ENCODE data around the gene THG1L. TPM values are rescaled to one million over a fixed set of nuclear protein-coding genes. Genes with fewer than 3 reads are reported as not detected.

Gene THG1L
- 8.8 and 9.1 TPM in 2 replicates for total RNA-seq

GRCh38 chr5:157731272-157732129, at the start of gene THG1L:
THG1L (plus strand) TSS chr5:157731420; CDS start chr5:157731441, 21 bp downstream.

GRCh38 chr5:157743163-157744050, 12.2 kb downstream of the THG1L start, which contains the start of gene LSM11:
LSM11 (plus strand) TSS chr5:157743712; CDS start chr5:157743751, 39 bp downstream.

Small RNA genes within 50 kb of the gene (small RNA-seq; reads per million reads assigned to genes)
- not detected for gene AC026407.1

Other genes starting within 250 kb of the THG1L start
- 35.9 and 60.1 TPM in 2 replicates for gene ADAM19, start 155.6 kb upstream of the THG1L start, total RNA-seq
- not detected in 2 replicates for gene SOX30, start 79.0 kb upstream of the THG1L start, total RNA-seq
- gene C5orf52, start 59.9 kb upstream of the THG1L start, total RNA-seq, result not detected in 2 replicates
- 8.2 and 8.5 TPM in 2 replicates for gene LSM11, start 12.3 kb downstream of the THG1L start, total RNA-seq
- gene CLINT1, start 127.7 kb downstream of the THG1L start, total RNA-seq, result 90.5 and 98.6 TPM in 2 replicates

Data from vein endothelial cell (primary cell).